Right kidney (tissue), 1 donor: ENCODE measurements around the gene CD34.

Source experiments
- DNase-seq: peaks from one replicate; pipeline ENCODE4 v3.0.0-alpha.2; 2016

The CD34 gene

GRCh38 chr1:207833956-207834660 is 76.8 kb downstream of the CD34 start:
- DNase-seq, result no peak

- DNase-seq, result no peak
These were observed 77.5 kb downstream of the CD34 start for GRCh38 chr1:207833381-207833780.

- no peak for DNase-seq
These were observed 78.1 kb downstream of the CD34 start for GRCh38 chr1:207832796-207833195.

- DNase-seq, result no peak
These were observed 79.2 kb downstream of the CD34 start for GRCh38 chr1:207831517-207832327.
